ENCODE measurements around the gene DEAF1. TPM values are rescaled to one million over a fixed set of nuclear protein-coding genes. Genes with fewer than 3 reads are reported as not detected.
"Not testable (repeated sequence)": the region's sequence is repeated elsewhere in the genome, so short reads cannot be mapped to it uniquely, and the experiment has no call there.

The DEAF1 gene
- total RNA-seq, 4 donors from 2014 or later, result 20.3 to 29.0 (median 23.0) TPM

- ATAC-seq (ENCODE audit: low FRiP score), result no peak
- TF ChIP-seq CTCF (IDR thresholded peaks at IDR 0.05), result no peak
Measured at GRCh38 chr11:650482-650881, 44.5 kb downstream of the DEAF1 start.

GRCh38 chr11:647672-648158, 47.3 kb downstream of the DEAF1 start:
- not testable (repeated sequence) for DNase-seq (ENCODE audit: low spot score); ATAC-seq (ENCODE audit: low FRiP score)

More at GRCh38 chr11:650482-650881, 44.5 kb downstream of the DEAF1 start:
- no peak for DNase-seq (ENCODE audit: low spot score)

- no peak for ATAC-seq (ENCODE audit: low FRiP score)
- no peak for TF ChIP-seq CTCF (IDR thresholded peaks at IDR 0.05)
Measured at GRCh38 chr11:646214-646613, 48.8 kb downstream of the DEAF1 start.

GRCh38 chr11:645536-645935, 49.5 kb downstream of the DEAF1 start:
- no peak for DNase-seq (ENCODE audit: low spot score)
- no peak for ATAC-seq (ENCODE audit: low FRiP score)

More at GRCh38 chr11:646214-646613, 48.8 kb downstream of the DEAF1 start:
- no peak for DNase-seq (ENCODE audit: low spot score)

GRCh38 chr11:643849-644738, 50.9 kb downstream of the DEAF1 start:
- TF ChIP-seq CTCF (IDR thresholded peaks at IDR 0.05), result no peak
- ATAC-seq (ENCODE audit: low FRiP score), result no peak
- DNase-seq (ENCODE audit: low spot score), result no peak

More at GRCh38 chr11:645536-645935, 49.5 kb downstream of the DEAF1 start:
- TF ChIP-seq CTCF (IDR thresholded peaks at IDR 0.05), result no peak

- DNase-seq (ENCODE audit: low spot score) (no peak), ATAC-seq (ENCODE audit: low FRiP score) (no peak)
- TF ChIP-seq CTCF (IDR thresholded peaks at IDR 0.05), result no peak
Measured at GRCh38 chr11:643366-643765, 51.7 kb downstream of the DEAF1 start.

- no peak for ATAC-seq (ENCODE audit: low FRiP score)
- no peak for DNase-seq (ENCODE audit: low spot score)
- TF ChIP-seq CTCF (IDR thresholded peaks at IDR 0.05), result no peak
Measured at GRCh38 chr11:641806-642370, 53.1 kb downstream of the DEAF1 start.
